Measurements from ENCODE around the gene ADAMTSL3.

GRCh38 chr15:84079885-84080777 is 426.2 kb downstream of the ADAMTSL3 start:
- TF ChIP-seq CTCF (IDR thresholded peaks at IDR 0.05) (no peak), POLR2A (IDR thresholded peaks at IDR 0.05) (no peak)
